C4-2B (cell line): ENCODE data around the gene KRTAP4-8.
"Not testable (repeated sequence)": the region's sequence is repeated elsewhere in the genome, so short reads cannot be mapped to it uniquely, and the experiment has no call there.

Experiments used
- CTCF ChIP-seq: fragments of 450-650 bp; conservative IDR thresholded peaks from 2 replicates; pipeline ENCODE4 v1.5.1; 2017; ENCODE audit warnings: mild to moderate bottlenecking
- ZFX ChIP-seq: fragments of 450-650 bp; IDR thresholded peaks from 2 replicates; pipeline ENCODE4 v1.6.1; 2017

DNA sequence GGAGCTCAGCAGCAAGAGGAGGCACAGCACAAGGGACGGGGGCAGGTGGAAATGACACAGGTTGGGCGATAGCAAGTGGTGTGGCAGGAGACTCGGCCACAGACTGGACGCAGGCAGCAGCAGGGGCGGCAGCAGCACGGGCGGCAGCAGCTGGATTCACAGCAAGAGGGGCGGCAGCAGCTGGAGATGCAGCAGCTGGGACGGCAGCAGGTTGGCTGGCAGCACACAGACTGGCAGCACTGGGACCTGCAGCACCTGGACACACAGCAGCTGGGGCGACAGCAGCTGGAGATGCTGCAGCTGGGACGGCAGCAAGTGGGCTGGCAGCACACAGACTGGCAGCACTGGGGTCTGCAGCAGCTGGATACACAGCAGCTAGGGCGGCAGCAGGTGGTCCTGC is 41.9 kb upstream of the KRTAP4-8 start:
- TF ChIP-seq CTCF, ZFX: not testable (repeated sequence)
